Gastroesophageal sphincter (tissue), 4 donors: ENCODE measurements around the gene CHKB. TPM values are rescaled to one million over a fixed set of nuclear protein-coding genes. Genes with fewer than 3 reads are reported as not detected.

Experiments used
- ATAC-seq: fragments of 150-250 bp; one replicate; pipeline ENCODE4 v1.9.1; 2016; ENCODE audit warnings: mild to moderate bottlenecking, moderate library complexity
- H3K27ac ChIP-seq, 4 donors: fragments of 200-600 bp; sonication (generic) in 3 of 4; 1 replicate in 3 of 4; 2 replicates in 1 of 4; pipeline ENCODE4 v1.5.1; 2016 to 2019
- H3K27me3 ChIP-seq: fragments of 200-600 bp; sonication (generic); one replicate; pipeline ENCODE4 v1.5.1; 2019
- H3K36me3 ChIP-seq, 2 donors: fragments of 200-600 bp; sonication (generic); one replicate each; pipeline ENCODE4 v1.5.1; 2019; ENCODE audit warnings: control low read depth in 1 of 2
- H3K4me1 ChIP-seq, 3 donors: fragments of 200-600 bp; sonication (generic); 1 replicate in 2 of 3; 2 replicates in 1 of 3; pipeline ENCODE4 v1.5.1; 2016 to 2019; ENCODE audit warnings: control low read depth in 2 of 3
- H3K4me3 ChIP-seq, 2 donors: fragments of 200-600 bp; sonication (generic); one replicate each; pipeline ENCODE4 v1.5.1; 2019; ENCODE audit warnings: mild to moderate bottlenecking in 1 of 2, moderate library complexity in 1 of 2
- H3K9me3 ChIP-seq, 3 donors: fragments of 200-600 bp; sonication (generic); one replicate each; pipeline ENCODE4 v1.5.1; 2017 to 2019; ENCODE audit warnings: control low read depth in 2 of 3
- CTCF ChIP-seq, 4 experiments: fragments of 200-600 bp in 2 of 4; fragments of 450-650 bp in 2 of 4; sonication (generic) in 1 of 4; IDR thresholded peaks; one replicate each; pipeline ENCODE4 v1.5.1; 2017 to 2019; ENCODE audit warnings: antibody characterized with exemption in 4 of 4, mild to moderate bottlenecking in 2 of 4, moderate library complexity in 2 of 4
- EP300 ChIP-seq: sonication (generic); formaldehyde crosslinking; IDR thresholded peaks from one replicate; pipeline ENCODE4 v1.6.1; 2017; ENCODE audit warnings: antibody characterized with exemption, mild to moderate bottlenecking
- POLR2A ChIP-seq, 2 donors: fragments of 450-650 bp; IDR thresholded peaks; one replicate each; pipeline ENCODE4 v1.6.1; 2017; ENCODE audit warnings: antibody characterized with exemption in 2 of 2, mild to moderate bottlenecking in 2 of 2, moderate library complexity in 1 of 2
- POLR2AphosphoS5 ChIP-seq: sonication (generic); formaldehyde crosslinking; IDR thresholded peaks from one replicate; pipeline ENCODE4 v1.6.1; 2017; ENCODE audit warnings: antibody characterized with exemption
- WGBS, 2 donors: methylation state at CpG; one replicate each; pipeline ENCODE4 v1.1.5; 2018; ENCODE audit warnings: low coverage in 1 of 2; 5-methylcytosine and 5-hydroxymethylcytosine counted together
- total RNA-seq, 4 donors: library from RNA; depleted of rRNA; stranded (reverse); fragments of >200 nt; gene quantifications; one replicate each; pipeline ENCODE4 v1.1.0, GENCODE V29; 2016

CHKB gene
- total RNA-seq, 4 donors from 2014 or later: 16.6 to 39.8 (median 33.1) TPM

- TF ChIP-seq EP300 (no peak), POLR2AphosphoS5 (no peak), POLR2A (IDR thresholded peaks at IDR 0.05) (no peak), CTCF (IDR thresholded peaks at IDR 0.05) (no peak)
- ATAC-seq: no peak
- Histone ChIP-seq H3K4me3 (peak overlapping the region in 1 of 2 donors; percentile 57), H3K27ac (no peak overlapping the region), H3K36me3 (peaks cover 0 to 13% of the 10 kb centered on the region in 2 donors), H3K27me3 (peaks cover 93% of the 10 kb centered on the region), H3K9me3 (no peaks in the 10 kb centered on the region), H3K4me1 (peaks cover 0 to 26% (median 3%) of the 10 kb centered on the region in 3 donors)
- 46 to 55% methylated on average over 6 to 7 of the region's 12 CpGs for WGBS, 2 donors
These were observed 19.2 kb upstream of the CHKB start for GRCh38 chr22:50601669-50602337.

- WGBS, 2 donors: no CpG with 5 or more reads among the region's 52 CpGs
- ATAC-seq: peak; percentile 32
- Histone ChIP-seq H3K27me3 (peaks cover 86% of the 10 kb centered on the region), H3K9me3 (no peaks in the 10 kb centered on the region), H3K27ac (no peak overlapping the region), H3K4me3 (peak overlapping the region in 1 of 2 donors; percentile 57), H3K4me1 (peaks cover 0 to 26% (median 3%) of the 10 kb centered on the region in 3 donors), H3K36me3 (peaks cover 0 to 13% of the 10 kb centered on the region in 2 donors)
- TF ChIP-seq POLR2AphosphoS5: no peak
- TF ChIP-seq POLR2A (IDR thresholded peaks at IDR 0.05): no peak
- no peak for TF ChIP-seq CTCF (IDR thresholded peaks at IDR 0.05)
- TF ChIP-seq EP300: no peak
These were observed 18.5 kb upstream of the CHKB start for GRCh38 chr22:50600967-50601668.

GRCh38 chr22:50600538-50600937, 17.9 kb upstream of the CHKB start, which contains the start of gene MAPK8IP2:
MAPK8IP2 (plus strand) TSS chr22:50600793; CDS start chr22:50600819, 26 bp downstream.
- TF ChIP-seq CTCF (IDR thresholded peaks at IDR 0.05) (no peak), EP300 (no peak), POLR2A (IDR thresholded peaks at IDR 0.05) (no peak), POLR2AphosphoS5 (no peak)
- Histone ChIP-seq H3K27ac (no peak within 1 kb of the TSS), H3K4me1 (peaks cover 0 to 26% (median 3%) of the 10 kb centered on the region in 3 donors), H3K9me3 (no peaks in the 10 kb centered on the region), H3K36me3 (peaks cover 0 to 7% of the 10 kb centered on the region in 2 donors), H3K4me3 (peak within 1 kb of the TSS; percentile 16 to 57), H3K27me3 (peaks cover 80% of the 10 kb centered on the region)
- ATAC-seq: peak; percentile 31
- no CpG with 5 or more reads among the region's 61 CpGs for WGBS, 2 donors

- Histone ChIP-seq H3K27me3 (peaks cover 74% of the 10 kb centered on the region), H3K27ac (no peak overlapping the region), H3K4me3 (peak overlapping the region; percentile 16 to 57), H3K4me1 (peaks cover 0 to 26% (median 3%) of the 10 kb centered on the region in 3 donors), H3K9me3 (no peaks in the 10 kb centered on the region), H3K36me3 (peaks cover 0 to 7% of the 10 kb centered on the region in 2 donors)
- ATAC-seq: peak; percentile 72
- TF ChIP-seq POLR2AphosphoS5: no peak
- TF ChIP-seq CTCF (IDR thresholded peaks at IDR 0.05): no peak
- TF ChIP-seq EP300: no peak
- no peak for TF ChIP-seq POLR2A (IDR thresholded peaks at IDR 0.05)
- 20% methylated on average over 14 of the region's 52 CpGs; no CpG with 5 or more reads in 1 of the 2 donors for WGBS, 2 donors
These were observed 17.3 kb upstream of the CHKB start for GRCh38 chr22:50599816-50600455.
